HTR-8/SVneo (cell line): ENCODE results near the gene TASP1.
"Not testable (repeated sequence)": the region's sequence is repeated elsewhere in the genome, so short reads cannot be mapped to it uniquely, and the experiment has no call there.

Experiments
- DNase-seq: peaks from one replicate; pipeline ENCODE4 v3.0.0; 2011; ENCODE audit warnings: low spot score, mixed read lengths; ENCODE audit not compliant: insufficient read length
- FAIRE-seq: peaks from 2 replicates; lab custom pipeline; 2011; peaks lifted over from hg19 to GRCh38; lab: Jason Lieb, UNC

The TASP1 gene

GRCh38 chr20:13358936-13359335 lies 279.8 kb downstream of the TASP1 start:
- not testable (repeated sequence) for FAIRE-seq

GRCh38 chr20:13357782-13358181 lies 280.9 kb downstream of the TASP1 start:
- DNase-seq, FAIRE-seq: not testable (repeated sequence)

More at GRCh38 chr20:13358936-13359335, 279.8 kb downstream of the TASP1 start:
- DNase-seq = not testable (repeated sequence)

GRCh38 chr20:13356591-13356990 lies 282.1 kb downstream of the TASP1 start:
- FAIRE-seq = no peak

GRCh38 chr20:13355941-13356486 lies 282.7 kb downstream of the TASP1 start:
- DNase-seq (no peak), FAIRE-seq (no peak)

More at GRCh38 chr20:13356591-13356990, 282.1 kb downstream of the TASP1 start:
- DNase-seq = no peak

GRCh38 chr20:13355411-13355810 lies 283.3 kb downstream of the TASP1 start:
- no peak for DNase-seq
- FAIRE-seq = no peak

GRCh38 chr20:13353261-13353945 lies 285.3 kb downstream of the TASP1 start:
- FAIRE-seq = no peak
- DNase-seq = no peak

- FAIRE-seq = no peak
- DNase-seq = no peak
Observed at GRCh38 chr20:13349235-13349604, 289.5 kb downstream of the TASP1 start.

- DNase-seq (no peak), FAIRE-seq (no peak)
Observed at GRCh38 chr20:13348311-13349234, 290.2 kb downstream of the TASP1 start.

GRCh38 chr20:13344671-13345070 lies 294.1 kb downstream of the TASP1 start:
- DNase-seq (no peak), FAIRE-seq (no peak)

GRCh38 chr20:13342469-13343242 lies 296.1 kb downstream of the TASP1 start:
- FAIRE-seq (no peak), DNase-seq (no peak)

- DNase-seq (no peak), FAIRE-seq (no peak)
Observed at GRCh38 chr20:13341737-13342393, 296.9 kb downstream of the TASP1 start.

- FAIRE-seq = no peak
- DNase-seq = no peak
Observed at GRCh38 chr20:13340088-13340487, 298.6 kb downstream of the TASP1 start.
